H1 (cell line): Measurements from ENCODE around the gene SLC45A1. TPM values are rescaled to one million over a fixed set of nuclear protein-coding genes. Genes with fewer than 3 reads are reported as not detected.

Experiments
- EP300 ChIP-seq, 2 experiments: IDR thresholded peaks; 1 replicate in 1 of 2; 2 replicates in 1 of 2; pipeline ENCODE4 v1.6.1; 2011 to 2012; ENCODE audit warnings: low read depth in 2 of 2, low read length in 2 of 2, mild to moderate bottlenecking in 2 of 2, borderline replicate concordance in 1 of 2, inconsistent platforms in 1 of 2, moderate library complexity in 1 of 2
- RFX5 ChIP-seq: IDR thresholded peaks from 2 replicates; pipeline ENCODE4 v1.6.1; 2011; ENCODE audit warnings: low read depth, low read length, improper control_type of control experiment, borderline replicate concordance
- SRF ChIP-seq: IDR thresholded peaks from 2 replicates; pipeline ENCODE4 v1.6.1; 2011; ENCODE audit warnings: mild to moderate bottlenecking, low read depth, low read length, moderate library complexity
- ZNF274 ChIP-seq: IDR thresholded peaks from 2 replicates; pipeline ENCODE4 v1.7.0; 2012; ENCODE audit warnings: low read length, borderline replicate concordance; ENCODE audit errors: extremely low read depth
- polyA plus RNA-seq, 7 experiments: library from polyadenylated mRNA; depleted of rRNA in 3 of 7; stranded (reverse) in 5 of 7; unstranded in 2 of 7; fragments of >200 nt in 5 of 7; fragments of 200-250 nt in 2 of 7; gene quantifications; 1 replicate in 5 of 7; 2 replicates in 1 of 7; 4 replicates in 1 of 7; pipeline versions ENCODE4 v1.2.1 to v1.2.3, GENCODE V29; 2011 to 2013; ENCODE audit warnings: missing spikeins in 2 of 7, mixed read lengths in 2 of 7
- total RNA-seq: library from RNA; stranded (reverse); fragmentation: NEBNext Ultra II Directional; extraction: Animal tissue kit (Norgen Biotek cat#: 25700); gene quantifications from 2 replicates; pipeline ENCODE4 v1.2.1, GENCODE V29; 2021

Gene SLC45A1
- total and polyA plus RNA-seq, 2 of the 8 experiments (the other 6 are each of a cell fraction or from before 2014, with no cell fraction given), result 1.0 to 1.7 TPM

GRCh38 chr1:8377271-8377981 lies 59.5 kb downstream of the SLC45A1 start (continued):
- no peak for TF ChIP-seq RFX5
- no peak for TF ChIP-seq EP300 (IDR thresholded peaks at IDR 0.05; ENCODE audit: borderline replicate concordance in 1 of 2, low read depth in 2 of 2, low read length in 2 of 2)
- no peak for TF ChIP-seq SRF
- TF ChIP-seq ZNF274, result no peak
